Activated CD8-positive, alpha-beta T cell treated with anti-CD3 and anti-CD28 coated beads for 36 hours (primary cell): Measurements from ENCODE around the gene PDCL2. TPM values are rescaled to one million over a fixed set of nuclear protein-coding genes. Genes with fewer than 3 reads are reported as not detected.

ENCODE experiments used
- ATAC-seq: fragments of 200-7000 bp; cut with Tn5 transposase; one replicate; pipeline ENCODE4 v1.10.0; 2021; ENCODE audit warnings: mild to moderate bottlenecking, moderate library complexity
- CTCF ChIA-PET: fragments of 350-600 bp; sonication (Branson Sonifier 250); formaldehyde crosslinking; loops from one replicate; lab custom pipeline; 2021; ENCODE audit warnings: antibody characterized with exemption; lab: Charles Lee
- POLR2A ChIA-PET: fragments of 350-600 bp; sonication (Branson Sonifier 250); formaldehyde crosslinking; loops from one replicate; lab custom pipeline; 2021; ENCODE audit warnings: antibody characterized with exemption; lab: Charles Lee
- DNase-seq: peaks from one replicate; pipeline ENCODE4 v3.0.0-alpha.2; 2020
- H3K27ac Mint-ChIP-seq: one replicate; pipeline ENCODE4 v1.8.0; 2021; ENCODE audit warnings: mild to moderate bottlenecking, mixed read lengths
- H3K27me3 Mint-ChIP-seq: one replicate; pipeline ENCODE4 v1.8.0; 2021; ENCODE audit warnings: mixed read lengths
- H3K36me3 Mint-ChIP-seq: one replicate; pipeline ENCODE4 v1.8.0; 2021; ENCODE audit warnings: low read depth, mixed read lengths
- H3K4me1 Mint-ChIP-seq: one replicate; pipeline ENCODE4 v1.8.0; 2021; ENCODE audit warnings: low read depth, mixed read lengths
- H3K4me3 Mint-ChIP-seq: one replicate; pipeline ENCODE4 v1.8.0; 2021; ENCODE audit warnings: mild to moderate bottlenecking, moderate library complexity, mixed read lengths
- H3K9me3 Mint-ChIP-seq: one replicate; pipeline ENCODE4 v1.8.0; 2021; ENCODE audit warnings: mixed read lengths
- intact Hi-C: fragments of 100-400 bp; cut with micrococcal nuclease; formaldehyde crosslinking; loops from one replicate; pipeline ENCODE4 v1.10.0; 2022
- total RNA-seq, 2 experiments: library from RNA; stranded (reverse); gene quantifications; one replicate each; pipeline ENCODE4 v1.2.3, GENCODE V29; 2021
- TF ChIP-seq, protein P1 (sequence below): fragments of 200-600 bp; IDR thresholded peaks from one replicate; pipeline ENCODE4 v1.8.0; 2022; ENCODE audit warnings: antibody characterized with exemption, mild to moderate bottlenecking

PDCL2 gene
- total RNA-seq, 2 experiments from 2014 or later, result not detected

GRCh38 chr4:55547918-55548317 is 44.1 kb downstream of the PDCL2 start:
- no peak for DNase-seq
- Mint-ChIP-seq H3K9me3 (no peaks in the 10 kb centered on the region), H3K27ac (peak overlapping the region; percentile 17), H3K4me1 (peaks cover 49% of the 10 kb centered on the region), H3K36me3 (no peaks in the 10 kb centered on the region), H3K27me3 (peaks cover 8% of the 10 kb centered on the region), H3K4me3 (peak overlapping the region; percentile 91)
- TF ChIP-seq, protein P1, sequence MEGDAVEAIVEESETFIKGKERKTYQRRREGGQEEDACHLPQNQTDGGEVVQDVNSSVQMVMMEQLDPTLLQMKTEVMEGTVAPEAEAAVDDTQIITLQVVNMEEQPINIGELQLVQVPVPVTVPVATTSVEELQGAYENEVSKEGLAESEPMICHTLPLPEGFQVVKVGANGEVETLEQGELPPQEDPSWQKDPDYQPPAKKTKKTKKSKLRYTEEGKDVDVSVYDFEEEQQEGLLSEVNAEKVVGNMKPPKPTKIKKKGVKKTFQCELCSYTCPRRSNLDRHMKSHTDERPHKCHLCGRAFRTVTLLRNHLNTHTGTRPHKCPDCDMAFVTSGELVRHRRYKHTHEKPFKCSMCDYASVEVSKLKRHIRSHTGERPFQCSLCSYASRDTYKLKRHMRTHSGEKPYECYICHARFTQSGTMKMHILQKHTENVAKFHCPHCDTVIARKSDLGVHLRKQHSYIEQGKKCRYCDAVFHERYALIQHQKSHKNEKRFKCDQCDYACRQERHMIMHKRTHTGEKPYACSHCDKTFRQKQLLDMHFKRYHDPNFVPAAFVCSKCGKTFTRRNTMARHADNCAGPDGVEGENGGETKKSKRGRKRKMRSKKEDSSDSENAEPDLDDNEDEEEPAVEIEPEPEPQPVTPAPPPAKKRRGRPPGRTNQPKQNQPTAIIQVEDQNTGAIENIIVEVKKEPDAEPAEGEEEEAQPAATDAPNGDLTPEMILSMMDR, result no peak
- intact Hi-C loops, result loop anchor here (10.0 kb wide), 1 partner anchor 113 kb away; no protein-coding TSS in a partner anchor
- ChIA-PET POLR2A (no interaction called here), CTCF (no interaction called here)
- ATAC-seq, result no peak

GRCh38 chr4:55547466-55547770 is 44.6 kb downstream of the PDCL2 start:
- POLR2A ChIA-PET, result no interaction called here
- TF ChIP-seq, protein P1, result no peak
- peak overlapping the region; percentile 87 for H3K27ac Mint-ChIP-seq
- no peak for ATAC-seq
- CTCF ChIA-PET, result no interaction called here
- no peaks in the 10 kb centered on the region for H3K36me3 Mint-ChIP-seq
- H3K27me3 Mint-ChIP-seq, result peaks cover 3% of the 10 kb centered on the region
- peaks cover 49% of the 10 kb centered on the region for H3K4me1 Mint-ChIP-seq
- intact Hi-C loops, result loop anchor here (10.0 kb wide), 1 partner anchor 113 kb away; no protein-coding TSS in a partner anchor
- no peaks in the 10 kb centered on the region for H3K9me3 Mint-ChIP-seq
- no peak for DNase-seq
- H3K4me3 Mint-ChIP-seq, result peak overlapping the region; percentile 91

DNA sequence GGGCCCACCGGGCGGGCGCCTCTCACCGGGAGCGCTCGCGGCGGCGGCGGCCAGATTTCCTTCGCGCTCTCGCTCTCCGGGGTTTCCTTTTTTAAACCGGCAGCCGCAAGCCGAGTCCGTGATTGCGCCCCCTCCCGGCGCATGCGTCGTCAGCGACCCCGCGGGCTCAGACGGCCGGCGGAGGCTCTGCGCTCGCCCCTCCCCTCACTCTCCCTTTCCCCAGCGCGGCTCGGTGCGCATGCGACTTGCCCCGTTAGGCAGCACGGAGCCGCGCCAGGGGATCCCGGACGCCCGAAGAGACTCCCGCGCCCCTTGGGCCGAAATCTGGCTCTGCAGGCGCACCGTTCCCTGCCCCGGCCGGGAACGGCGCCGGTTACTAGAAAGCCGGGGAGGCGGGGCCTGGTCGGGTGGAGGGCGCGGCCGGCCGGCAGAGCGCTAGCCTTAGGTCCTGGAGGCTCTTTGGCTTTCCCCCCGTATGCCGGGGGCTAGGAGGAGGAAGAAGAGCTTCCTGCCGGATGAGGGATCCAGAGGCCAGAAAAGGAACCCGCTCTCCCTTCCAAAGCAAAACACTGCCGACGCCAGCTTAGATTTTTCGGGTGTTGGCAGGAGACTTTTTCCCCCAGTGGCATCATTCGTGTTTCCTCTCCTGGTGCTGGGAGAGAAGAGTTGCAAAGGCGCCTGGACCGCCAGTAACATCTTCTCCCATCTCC is 45.1 kb downstream of the PDCL2 start, which contains the start of gene CLOCK:
TSS of gene CLOCK (minus strand) at position 154 of the 710 bp plus-strand sequence. CDS start 64,124 bp downstream, outside the sequence.
- peaks cover 49% of the 10 kb centered on the region for H3K4me1 Mint-ChIP-seq

DNA sequence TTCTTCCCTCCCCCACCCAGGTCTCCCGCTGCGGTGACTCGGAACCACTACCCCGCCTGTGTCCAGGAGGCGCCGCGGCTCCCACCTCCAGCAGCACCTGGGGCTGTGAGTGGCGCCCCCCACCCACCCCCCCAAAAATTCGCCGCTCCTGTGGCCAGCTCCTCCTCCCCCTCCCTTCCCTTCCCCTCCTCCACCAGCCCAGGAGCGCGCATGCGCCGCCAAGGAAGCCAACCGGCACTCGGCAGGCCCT is 45.6 kb downstream of the PDCL2 start:
- Mint-ChIP-seq H3K27ac (peak overlapping the region; percentile 87), H3K4me1 (peaks cover 47% of the 10 kb centered on the region), H3K27me3 (no peaks in the 10 kb centered on the region), H3K36me3 (no peaks in the 10 kb centered on the region), H3K4me3 (peak overlapping the region; percentile 91), H3K9me3 (no peaks in the 10 kb centered on the region)
- TF ChIP-seq, protein P1, result no peak
- DNase-seq (no peak), ATAC-seq (peak; percentile 64)
- ChIA-PET CTCF (interaction anchor here (0.6 to 1.4 kb wide), 5 partner anchors 19 to 201 kb away, joined by 3 to 4 read pairs (median 4); partner anchors contain the start of gene TMEM165), POLR2A (interaction anchor here (1.0 to 1.8 kb wide), 5 partner anchors 10 to 151 kb away, joined by 3 to 7 read pairs (median 4); no protein-coding TSS in a partner anchor)
- intact Hi-C loops, result loop anchor here (10.0 kb wide), 1 partner anchor 112 kb away; no protein-coding TSS in a partner anchor

More for the DNA sequence above, 45.1 kb downstream of the PDCL2 start, which contains the start of gene CLOCK:
- peak within 1 kb of the TSS; percentile 90 for H3K27ac Mint-ChIP-seq
- peak within 1 kb of the TSS; percentile 91 for H3K4me3 Mint-ChIP-seq
- H3K9me3 Mint-ChIP-seq, result no peaks in the 10 kb centered on the region
- ATAC-seq (peak; percentile 75), DNase-seq (peak; percentile 84)
- ChIA-PET CTCF (interaction anchor here (0.6 to 1.1 kb wide), 3 partner anchors 19 to 152 kb away, joined by 3 to 4 read pairs (median 4); partner anchors contain the start of gene TMEM165), POLR2A (interaction anchor here (1.0 kb wide), 1 partner anchor 95 kb away, joined by 7 read pairs; no protein-coding TSS in a partner anchor)
- TF ChIP-seq, protein P1, result no peak
- no peaks in the 10 kb centered on the region for H3K36me3 Mint-ChIP-seq
- H3K27me3 Mint-ChIP-seq, result no peaks in the 10 kb centered on the region
- intact Hi-C loops, result loop anchor here (10.0 kb wide), 1 partner anchor 112 kb away; no protein-coding TSS in a partner anchor
